Right kidney (tissue), 1 donor: Measurements from ENCODE around the gene ARHGAP20.

ENCODE experiments used
- DNase-seq: peaks from one replicate; pipeline ENCODE4 v3.0.0-alpha.2; 2016

Gene ARHGAP20

GRCh38 chr11:110601936-110602335 lies 110.3 kb downstream of the ARHGAP20 start:
- no peak for DNase-seq

- DNase-seq = no peak
Measured at GRCh38 chr11:110600322-110600721, 111.9 kb downstream of the ARHGAP20 start.

- no peak for DNase-seq
Measured at GRCh38 chr11:110599207-110599606, 113.0 kb downstream of the ARHGAP20 start.

GRCh38 chr11:110598725-110599124 lies 113.5 kb downstream of the ARHGAP20 start:
- DNase-seq = no peak

GRCh38 chr11:110587972-110588371 lies 124.3 kb downstream of the ARHGAP20 start:
- DNase-seq = no peak

- DNase-seq = no peak
Measured at GRCh38 chr11:110587129-110587528, 125.1 kb downstream of the ARHGAP20 start.

- DNase-seq = no peak
Measured at GRCh38 chr11:110584150-110584549, 128.1 kb downstream of the ARHGAP20 start.

GRCh38 chr11:110582728-110583432 lies 129.4 kb downstream of the ARHGAP20 start:
- no peak for DNase-seq

- no peak for DNase-seq
Measured at GRCh38 chr11:110580571-110580970, 131.7 kb downstream of the ARHGAP20 start.

GRCh38 chr11:110573411-110573810 lies 138.8 kb downstream of the ARHGAP20 start:
- DNase-seq = no peak

- no peak for DNase-seq
Measured at GRCh38 chr11:110571081-110571720, 141.0 kb downstream of the ARHGAP20 start.

GRCh38 chr11:110566577-110566976 lies 145.7 kb downstream of the ARHGAP20 start:
- DNase-seq = no peak

GRCh38 chr11:110565357-110566336 lies 146.6 kb downstream of the ARHGAP20 start:
- DNase-seq = no peak

GRCh38 chr11:110564676-110565356 lies 147.4 kb downstream of the ARHGAP20 start:
- no peak for DNase-seq

GRCh38 chr11:110544779-110545178 lies 167.5 kb downstream of the ARHGAP20 start:
- no peak for DNase-seq

- no peak for DNase-seq
Measured at GRCh38 chr11:110538154-110538553, 174.1 kb downstream of the ARHGAP20 start.

GRCh38 chr11:110530900-110531741 lies 181.1 kb downstream of the ARHGAP20 start:
- no peak for DNase-seq

- no peak for DNase-seq
Measured at GRCh38 chr11:110529043-110529442, 183.2 kb downstream of the ARHGAP20 start.

GRCh38 chr11:110527146-110527545 lies 185.1 kb downstream of the ARHGAP20 start:
- no peak for DNase-seq
